Fibroblast of mammary gland (primary cell): ENCODE results near the gene PLEKHG5.

Experiments used
- DNase-seq: peaks from one replicate; pipeline ENCODE4 v3.0.0-alpha.2; 2010; ENCODE audit warnings: low read depth
- H3K4me3 ChIP-seq: 2 replicates; pipeline ENCODE4 v1.5.1; 2011; ENCODE audit warnings: low read depth, mild to moderate bottlenecking, low read length, moderate library complexity; ENCODE audit not compliant: control insufficient read depth
- CTCF ChIP-seq: conservative IDR thresholded peaks from 2 replicates; pipeline ENCODE4 v1.5.1; 2011; ENCODE audit warnings: low read depth, low read length, inconsistent platforms; ENCODE audit not compliant: control insufficient read depth, insufficient read depth

The PLEKHG5 gene

GRCh38 chr1:6463120-6463412, 28.4 kb downstream of the PLEKHG5 start:
- no peak overlapping the region for H3K4me3 ChIP-seq

GRCh38 chr1:6462412-6463119, 28.9 kb downstream of the PLEKHG5 start:
- no peak for DNase-seq
- TF ChIP-seq CTCF: no peak
- no peak overlapping the region for H3K4me3 ChIP-seq

More at GRCh38 chr1:6463120-6463412, 28.4 kb downstream of the PLEKHG5 start:
- DNase-seq: no peak
- no peak for TF ChIP-seq CTCF

- H3K4me3 ChIP-seq: no peak overlapping the region
- TF ChIP-seq CTCF: no peak
- no peak for DNase-seq
Measured at GRCh38 chr1:6461538-6462411, 29.7 kb downstream of the PLEKHG5 start.

- no peak overlapping the region for H3K4me3 ChIP-seq
- DNase-seq: no peak
- no peak for TF ChIP-seq CTCF
Measured at GRCh38 chr1:6461051-6461530, 30.4 kb downstream of the PLEKHG5 start.

GRCh38 chr1:6460301-6461050, 31.0 kb downstream of the PLEKHG5 start:
- no peak for DNase-seq
- no peak overlapping the region for H3K4me3 ChIP-seq
- no peak for TF ChIP-seq CTCF

- H3K4me3 ChIP-seq: no peak overlapping the region
- TF ChIP-seq CTCF: no peak
- no peak for DNase-seq
Measured at GRCh38 chr1:6459850-6460265, 31.6 kb downstream of the PLEKHG5 start.
